Stimulated activated CD8-positive, alpha-beta memory T cell treated with anti-CD3 and anti-CD28 coated beads, Interleukin-4, amount 100 ng/mL, for 48 hours (primary cell): ENCODE results near the gene CNOT4.

Experiments used
- DNase-seq: peaks from one replicate; pipeline ENCODE4 v3.0.0-alpha.2; 2020

CNOT4 gene, protein sequence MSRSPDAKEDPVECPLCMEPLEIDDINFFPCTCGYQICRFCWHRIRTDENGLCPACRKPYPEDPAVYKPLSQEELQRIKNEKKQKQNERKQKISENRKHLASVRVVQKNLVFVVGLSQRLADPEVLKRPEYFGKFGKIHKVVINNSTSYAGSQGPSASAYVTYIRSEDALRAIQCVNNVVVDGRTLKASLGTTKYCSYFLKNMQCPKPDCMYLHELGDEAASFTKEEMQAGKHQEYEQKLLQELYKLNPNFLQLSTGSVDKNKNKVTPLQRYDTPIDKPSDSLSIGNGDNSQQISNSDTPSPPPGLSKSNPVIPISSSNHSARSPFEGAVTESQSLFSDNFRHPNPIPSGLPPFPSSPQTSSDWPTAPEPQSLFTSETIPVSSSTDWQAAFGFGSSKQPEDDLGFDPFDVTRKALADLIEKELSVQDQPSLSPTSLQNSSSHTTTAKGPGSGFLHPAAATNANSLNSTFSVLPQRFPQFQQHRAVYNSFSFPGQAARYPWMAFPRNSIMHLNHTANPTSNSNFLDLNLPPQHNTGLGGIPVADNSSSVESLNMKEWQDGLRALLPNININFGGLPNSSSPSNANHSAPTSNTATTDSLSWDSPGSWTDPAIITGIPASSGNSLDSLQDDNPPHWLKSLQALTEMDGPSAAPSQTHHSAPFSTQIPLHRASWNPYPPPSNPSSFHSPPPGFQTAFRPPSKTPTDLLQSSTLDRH

DNA sequence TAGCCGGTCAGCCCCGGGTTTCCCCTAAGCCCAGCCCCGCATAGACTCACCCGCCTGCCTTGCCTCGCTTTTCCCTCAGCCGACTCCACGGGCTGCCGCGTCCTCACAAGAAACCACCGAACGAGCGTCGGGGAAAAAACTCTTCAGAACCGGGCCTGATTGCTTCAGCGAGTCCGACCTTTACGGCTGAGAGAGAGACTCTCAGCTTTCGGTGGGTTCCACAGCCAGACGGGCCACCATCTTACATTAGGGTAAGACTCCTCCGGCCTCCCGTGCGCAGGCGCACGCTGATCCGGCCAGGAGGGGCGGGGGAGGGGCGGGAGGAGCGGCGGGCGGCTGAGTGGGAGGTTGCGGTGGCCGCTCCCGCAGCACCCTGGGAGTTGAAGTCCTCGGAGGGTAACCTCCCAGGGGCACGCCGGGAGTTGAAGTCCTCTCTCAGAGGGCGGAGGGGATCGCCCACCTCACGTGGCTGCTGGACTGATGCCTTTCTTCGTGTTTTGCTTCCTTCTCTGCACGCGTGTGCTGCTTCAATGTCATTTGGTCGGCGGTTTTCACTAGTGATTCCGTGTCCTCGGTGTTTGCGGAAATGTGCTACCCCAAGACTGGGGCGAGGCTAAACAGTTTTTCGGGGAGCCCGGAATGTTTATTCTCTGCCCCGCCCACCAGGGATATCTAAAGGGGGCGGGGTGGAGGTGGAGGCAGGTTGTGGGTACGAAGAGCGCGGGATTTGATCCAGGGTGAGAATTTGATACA lies at the start of gene CNOT4:
CNOT4 (minus strand) TSS at position 264 of the 753 bp plus-strand sequence. CDS start 71,771 bp downstream, outside the sequence.
- peak; percentile 96 for DNase-seq

DNA sequence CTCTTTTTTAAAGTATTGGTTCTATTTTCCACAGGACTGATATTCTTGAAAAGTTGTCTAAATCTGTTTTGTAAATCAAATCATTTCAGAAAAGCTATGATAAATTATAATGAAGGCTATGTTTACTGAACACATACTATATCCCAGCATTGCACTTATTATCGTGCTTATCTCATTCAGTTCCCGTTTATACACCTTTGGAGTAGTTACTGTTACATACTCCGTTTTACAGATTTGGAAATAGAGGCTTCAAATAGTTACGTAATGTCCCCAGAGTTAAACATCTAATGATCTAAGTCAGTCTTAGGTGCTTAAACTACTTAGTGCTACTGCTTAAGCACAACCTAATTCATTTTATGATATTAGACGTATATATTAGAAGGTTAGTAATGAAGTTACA lies 49.0 kb upstream of the CNOT4 start:
- DNase-seq: no peak

DNA sequence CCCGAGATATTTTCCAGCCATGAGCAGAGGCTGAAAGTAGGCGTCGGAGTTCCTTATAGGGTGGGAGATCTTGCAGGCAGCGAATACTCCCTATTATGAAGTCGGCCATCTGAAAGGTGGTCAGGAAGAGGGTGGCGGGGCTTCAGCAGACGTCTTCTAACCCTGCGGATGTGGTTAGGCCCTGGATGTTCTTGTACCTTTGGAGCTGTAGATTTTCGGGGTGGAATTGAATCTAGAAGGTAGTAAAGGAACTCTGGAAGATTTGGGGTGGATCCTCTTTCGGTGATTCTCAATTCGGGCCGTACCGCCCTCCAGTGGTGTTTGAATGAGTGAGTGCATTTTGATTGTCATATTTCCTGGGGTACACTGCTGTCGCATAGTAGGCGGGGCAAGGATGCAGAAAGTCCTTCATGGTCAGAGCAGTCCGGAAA lies 48.5 kb upstream of the CNOT4 start:
- peak; percentile 72 for DNase-seq

DNA sequence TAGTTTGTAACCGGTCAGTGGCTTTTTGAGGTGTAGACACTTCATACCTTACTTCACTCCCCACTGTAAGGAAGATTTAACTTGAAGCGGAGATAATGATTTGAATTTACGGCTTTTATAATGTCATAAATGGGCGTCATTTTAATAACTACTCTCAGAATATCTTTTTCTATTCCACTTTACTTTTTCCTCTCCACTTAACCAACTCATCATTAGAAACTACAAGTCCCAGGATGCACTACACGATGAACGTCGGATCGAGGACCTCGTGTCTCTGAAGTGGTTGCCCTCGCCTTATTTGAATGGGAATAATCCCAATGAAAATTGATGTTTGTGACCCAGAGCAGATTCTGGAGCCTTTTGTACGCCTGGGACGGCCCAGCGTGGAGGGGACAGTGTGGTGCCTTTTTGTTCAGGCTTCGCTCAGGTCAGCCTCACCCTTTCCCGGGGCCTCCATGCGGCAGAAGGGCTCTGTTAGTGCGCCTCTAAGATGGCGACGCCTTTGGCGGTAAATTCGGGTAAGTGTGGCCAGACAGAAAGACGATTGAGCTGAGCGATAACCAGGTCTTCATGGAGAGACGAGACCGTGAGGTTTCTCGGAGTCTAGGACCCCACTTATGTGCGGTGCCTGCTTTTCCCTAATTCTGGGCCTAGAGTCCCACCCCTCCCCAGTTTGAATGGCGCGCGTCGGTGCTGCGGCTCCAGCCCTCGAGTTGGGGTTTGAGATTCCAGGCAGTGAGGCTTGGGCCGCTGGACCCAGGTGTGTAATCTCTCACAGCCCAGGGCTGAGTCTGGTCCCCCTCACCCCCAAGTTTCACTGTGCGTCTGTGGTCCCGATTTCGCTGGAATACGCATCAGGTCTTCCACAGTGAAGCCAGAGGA lies 47.8 kb upstream of the CNOT4 start, which contains the start of gene NUP205:
NUP205 (plus strand) TSS at position 463 of the 882 bp plus-strand sequence; CDS start at position 491, 28 bp downstream.
- peak; percentile 81 for DNase-seq

DNA sequence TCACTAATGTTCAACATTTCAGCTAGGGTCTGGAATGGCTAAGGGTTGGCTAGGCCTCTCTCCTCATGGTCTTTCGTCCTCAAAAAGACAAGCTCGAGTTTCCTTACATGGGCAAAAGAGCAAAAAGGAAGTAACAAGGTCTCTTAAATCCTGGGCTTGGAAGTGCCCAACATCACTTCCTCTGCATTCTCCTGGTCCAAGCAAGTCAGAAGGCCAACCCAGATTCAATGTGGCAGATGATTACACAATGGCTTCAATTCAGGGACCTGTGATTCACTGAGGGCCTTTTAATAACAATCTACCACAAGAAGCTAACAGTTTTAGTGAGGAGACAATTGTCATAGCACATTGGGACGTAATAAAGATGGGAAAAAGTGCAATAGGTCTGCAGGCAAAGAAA lies 43.4 kb upstream of the CNOT4 start:
- DNase-seq: no peak

DNA sequence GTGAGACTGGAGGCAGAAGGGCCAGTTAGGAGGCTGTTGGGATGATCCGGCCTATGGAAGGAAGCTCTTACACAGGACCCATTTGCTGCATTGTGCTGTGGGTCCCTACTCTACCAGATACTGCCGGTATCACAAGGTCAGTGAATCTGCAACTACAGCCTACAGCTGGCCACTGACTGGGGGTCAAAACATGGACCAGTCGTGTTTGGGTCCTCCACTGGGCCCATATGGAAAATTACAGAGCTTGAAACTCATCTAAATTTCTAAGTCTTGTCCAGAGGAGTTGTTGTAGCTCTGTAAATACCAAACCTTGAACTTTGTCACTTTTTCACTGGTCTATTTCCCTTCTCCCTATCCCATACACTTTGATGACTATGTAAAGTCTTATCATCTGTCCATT lies 42.2 kb upstream of the CNOT4 start:
- no peak for DNase-seq

DNA sequence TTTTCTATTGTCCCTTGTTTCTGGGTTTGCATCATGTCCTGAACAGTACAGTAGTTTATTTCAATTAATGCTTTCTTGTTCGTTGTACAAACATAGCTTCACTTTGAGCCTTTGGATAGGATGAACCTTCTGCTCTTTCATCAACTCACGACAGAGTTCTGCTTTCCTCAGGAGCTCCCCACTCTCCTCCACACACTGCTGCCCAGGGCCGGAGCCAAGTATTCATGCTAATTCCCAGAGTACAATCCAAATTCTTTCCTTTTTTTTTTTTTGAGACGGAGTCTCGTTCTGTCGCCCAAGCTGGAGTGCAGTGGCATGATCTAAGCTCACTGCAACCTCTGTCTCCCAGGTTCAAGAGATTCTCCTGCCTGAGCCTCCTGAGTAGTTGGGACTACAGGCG lies 40.3 kb upstream of the CNOT4 start:
- no peak for DNase-seq

DNA sequence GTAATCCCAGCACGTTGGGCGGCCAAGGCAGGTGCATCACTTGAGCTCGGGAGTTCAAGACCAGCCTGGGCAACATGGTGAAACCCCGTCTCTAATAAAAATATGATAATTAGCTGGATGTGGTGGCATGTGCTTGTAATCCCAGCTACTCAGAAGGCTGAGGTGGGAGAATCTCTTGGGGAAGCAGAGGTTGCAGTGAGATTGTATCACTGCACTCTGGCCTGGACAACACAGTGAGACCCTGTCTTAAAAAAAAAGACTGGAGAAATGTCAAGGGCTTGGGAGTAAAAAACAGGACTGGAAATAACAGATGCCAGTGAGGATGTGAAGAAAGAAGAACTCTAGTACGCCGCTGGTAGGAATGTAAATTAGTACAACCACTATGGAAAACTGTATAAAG lies 31.1 kb upstream of the CNOT4 start:
- DNase-seq: no peak

DNA sequence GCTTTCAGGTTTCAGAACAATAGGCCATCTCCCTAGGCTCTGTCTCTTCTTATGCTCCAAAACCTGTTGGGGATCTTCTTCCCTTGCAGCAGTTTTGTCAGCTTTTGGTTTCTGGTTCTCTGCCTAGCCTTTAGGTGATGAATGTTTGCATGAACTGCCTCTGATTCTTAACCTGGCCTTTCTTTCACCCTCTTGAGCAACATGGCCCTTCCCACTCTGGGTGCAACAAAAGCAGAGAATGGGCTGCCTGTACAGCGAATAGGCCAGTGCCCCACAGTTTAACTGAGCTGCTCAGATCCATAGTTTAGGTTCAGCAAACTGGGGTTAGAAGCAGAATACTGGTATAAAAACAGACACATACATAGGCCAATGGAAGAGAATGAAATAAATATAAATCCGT lies 29.7 kb upstream of the CNOT4 start:
- DNase-seq: no peak

DNA sequence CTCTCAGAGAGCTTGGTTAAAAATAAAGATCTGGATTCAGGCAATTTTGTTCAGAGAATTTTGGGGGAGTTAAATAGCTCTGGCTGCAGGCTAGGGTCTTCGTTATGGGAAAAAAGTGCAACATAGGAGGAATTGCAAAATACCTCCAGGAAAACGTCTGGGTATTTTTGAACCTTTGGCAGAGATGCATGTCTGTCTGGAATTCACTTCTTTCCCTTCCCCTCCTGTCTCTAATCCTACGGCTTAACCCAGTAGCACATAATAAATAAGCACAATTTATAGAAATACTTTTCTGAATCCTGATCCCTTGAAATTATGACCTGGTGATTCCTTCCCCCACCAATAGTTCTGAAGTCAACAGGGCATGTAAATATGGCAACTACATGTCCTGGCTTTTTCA lies 28.5 kb upstream of the CNOT4 start:
- no peak for DNase-seq

DNA sequence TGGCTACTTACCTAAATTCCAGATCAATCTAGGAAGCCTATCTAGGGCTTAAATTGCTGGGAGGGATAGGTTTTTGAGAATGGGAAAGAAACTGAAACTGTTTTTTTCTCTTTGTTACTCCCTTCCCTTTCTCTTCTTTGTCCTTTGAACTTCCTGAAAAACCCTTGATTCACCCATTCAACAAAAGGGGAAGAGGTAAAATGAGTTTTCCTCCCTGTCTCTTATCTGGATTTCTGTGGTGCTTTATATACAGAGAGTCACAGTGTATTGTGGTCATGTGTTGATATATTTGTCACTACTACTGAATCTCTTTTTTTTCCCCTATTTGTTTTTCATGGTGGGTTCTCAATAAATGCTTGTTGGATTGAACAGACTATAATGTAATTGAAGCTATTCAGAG lies 28.0 kb upstream of the CNOT4 start:
- no peak for DNase-seq

DNA sequence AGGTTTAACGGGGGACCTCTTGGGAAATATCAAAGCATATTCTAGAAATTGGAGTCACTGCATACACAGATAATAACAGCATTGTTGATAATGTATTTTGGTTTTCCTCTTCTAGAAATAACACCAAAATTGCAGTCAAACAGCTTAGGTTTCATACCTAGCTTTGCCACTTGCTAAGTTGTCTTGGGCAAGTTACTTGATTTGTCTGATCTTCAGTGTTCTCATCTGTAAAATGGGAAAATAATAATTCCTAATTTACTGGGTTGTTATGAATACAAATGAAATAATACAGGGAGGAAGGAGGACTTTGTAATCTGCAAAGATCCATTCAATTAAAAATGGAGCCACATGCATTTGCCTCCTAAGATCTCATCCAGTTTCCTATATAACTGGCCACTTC lies 27.6 kb upstream of the CNOT4 start:
- DNase-seq: no peak

DNA sequence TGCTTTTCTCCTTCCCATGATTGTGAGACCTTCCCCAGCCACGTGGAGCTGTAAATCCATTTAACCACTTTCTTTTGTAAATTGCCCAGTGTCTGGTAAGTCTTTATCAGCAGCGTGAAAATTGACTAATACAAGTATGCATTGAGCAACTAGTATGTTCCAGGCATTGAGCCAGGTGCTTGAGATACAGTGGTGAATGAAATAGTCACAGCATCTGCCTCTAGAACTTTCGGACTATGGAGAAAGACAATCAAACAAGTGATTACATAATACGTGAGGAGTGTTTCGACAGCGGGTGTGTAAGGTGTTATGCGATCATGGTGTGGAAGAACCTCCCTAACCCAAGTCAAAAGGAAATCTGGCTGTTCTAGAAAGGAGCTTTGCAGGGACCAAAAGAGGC lies 26.2 kb upstream of the CNOT4 start:
- DNase-seq: no peak

DNA sequence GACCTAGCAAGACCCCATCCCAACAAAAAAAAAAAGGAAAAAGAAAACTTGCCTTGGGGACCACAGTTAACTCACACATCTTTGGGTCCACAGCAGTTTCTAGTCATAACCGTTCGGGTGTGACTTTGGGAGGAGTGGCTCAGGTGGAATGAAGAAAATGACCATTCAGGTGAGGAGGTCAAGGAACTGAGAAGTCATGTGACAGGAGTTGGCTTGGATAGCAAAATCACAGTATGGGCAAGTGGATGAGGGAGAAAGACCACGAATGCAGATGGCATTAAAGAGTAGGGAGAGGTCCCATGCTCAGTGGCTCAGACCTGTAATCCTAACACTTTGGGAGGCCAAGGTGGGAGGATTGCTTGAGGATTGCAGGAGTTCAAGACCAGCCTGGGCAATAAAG lies 17.1 kb upstream of the CNOT4 start:
- no peak for DNase-seq

DNA sequence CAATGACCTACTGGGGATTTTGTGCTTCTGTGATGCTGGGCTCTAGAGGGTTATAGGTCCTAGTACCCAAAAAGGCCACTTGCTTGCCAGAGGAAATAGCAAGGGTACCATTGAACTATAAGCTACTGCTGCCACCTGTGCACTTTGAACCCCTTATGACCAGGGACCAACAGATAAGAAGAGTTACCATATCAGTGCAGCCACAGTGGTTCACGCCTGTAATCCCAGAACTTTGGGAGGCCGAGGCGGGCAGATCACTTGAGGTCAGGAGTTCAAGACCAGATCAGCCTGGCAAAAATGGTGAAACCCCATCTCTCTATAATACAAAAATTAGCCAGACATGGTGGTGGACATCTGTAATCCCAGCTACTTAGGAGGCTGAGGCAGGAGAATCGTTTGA lies 15.5 kb upstream of the CNOT4 start:
- DNase-seq: no peak

DNA sequence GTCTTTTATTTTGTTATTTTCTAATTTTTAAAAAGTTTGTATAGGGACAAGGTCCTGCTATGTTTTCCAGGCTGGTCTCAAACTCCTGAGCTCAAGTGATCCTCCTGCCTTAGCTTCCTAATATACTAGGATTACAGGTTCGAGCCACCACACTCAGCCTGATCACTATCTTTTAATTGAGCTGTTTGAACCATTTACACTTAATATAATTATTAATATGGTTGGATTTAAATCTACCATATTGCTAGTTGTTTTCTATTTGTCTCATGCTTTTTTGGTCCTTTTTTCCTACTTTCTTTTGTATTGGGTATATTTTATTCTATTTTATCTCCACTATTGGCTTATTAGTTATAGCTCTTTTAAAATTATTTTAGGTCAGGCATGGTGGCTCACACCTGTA lies 13.2 kb upstream of the CNOT4 start:
- DNase-seq: no peak

DNA sequence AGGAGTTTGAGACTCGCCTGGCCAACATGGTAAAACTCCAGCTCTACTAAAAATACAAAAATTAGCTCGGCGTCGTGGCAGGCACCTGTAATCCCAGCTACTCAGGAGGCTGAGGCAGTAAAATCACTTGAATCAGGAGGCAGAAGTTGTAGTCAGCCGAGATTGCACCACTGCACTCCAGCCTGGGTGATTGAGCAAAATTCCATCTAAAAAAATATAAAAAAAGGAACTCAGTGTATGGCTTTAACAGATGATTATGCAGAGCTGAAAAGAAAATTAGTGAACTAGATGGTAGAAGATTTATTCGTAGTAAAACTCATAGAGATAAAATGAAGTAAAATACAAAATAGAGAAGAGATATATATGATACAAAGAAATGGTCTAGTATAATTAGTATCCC lies 12.6 kb upstream of the CNOT4 start:
- DNase-seq: no peak

DNA sequence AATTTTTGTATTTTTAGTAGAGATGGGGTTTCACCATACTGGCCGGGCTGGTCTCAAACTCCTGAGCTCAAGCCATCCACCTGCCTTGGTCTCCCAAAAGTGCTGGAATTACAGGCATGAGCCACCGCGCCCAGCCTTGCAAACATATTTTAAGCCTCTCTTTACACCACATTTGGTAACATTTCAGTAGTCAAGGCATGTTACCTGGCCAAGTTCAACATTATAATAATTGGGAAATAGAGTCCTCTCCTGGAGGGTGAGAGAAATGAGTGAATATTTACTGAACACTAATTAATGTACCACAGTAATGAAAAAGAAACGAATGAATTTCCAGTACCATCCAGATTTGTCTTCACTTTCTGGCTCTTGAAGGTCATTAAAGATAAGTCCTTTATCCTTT lies 10.0 kb upstream of the CNOT4 start:
- no peak for DNase-seq

DNA sequence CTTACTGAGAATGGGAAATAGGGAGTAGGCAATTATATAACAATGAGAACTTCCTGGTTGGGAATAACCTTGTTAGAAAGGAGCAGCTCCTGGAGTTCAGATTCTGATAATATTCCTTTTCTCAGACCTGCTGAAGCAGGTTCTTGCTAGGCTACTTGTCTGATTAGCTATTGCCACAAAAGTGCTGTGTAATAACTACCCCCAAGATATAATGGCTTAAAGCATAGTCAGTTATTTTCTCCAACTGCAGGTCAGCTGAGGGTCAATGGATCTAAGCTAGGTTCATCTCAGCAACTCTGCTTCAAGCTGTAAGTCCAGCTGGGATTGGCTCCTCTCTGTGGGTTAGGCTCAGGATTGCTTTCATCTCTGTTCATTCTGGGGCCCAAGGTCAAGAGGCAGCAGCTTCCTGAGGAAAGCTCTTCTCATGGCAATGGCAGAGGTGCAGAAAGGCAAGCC lies 9.4 kb upstream of the CNOT4 start:
- no peak for DNase-seq

DNA sequence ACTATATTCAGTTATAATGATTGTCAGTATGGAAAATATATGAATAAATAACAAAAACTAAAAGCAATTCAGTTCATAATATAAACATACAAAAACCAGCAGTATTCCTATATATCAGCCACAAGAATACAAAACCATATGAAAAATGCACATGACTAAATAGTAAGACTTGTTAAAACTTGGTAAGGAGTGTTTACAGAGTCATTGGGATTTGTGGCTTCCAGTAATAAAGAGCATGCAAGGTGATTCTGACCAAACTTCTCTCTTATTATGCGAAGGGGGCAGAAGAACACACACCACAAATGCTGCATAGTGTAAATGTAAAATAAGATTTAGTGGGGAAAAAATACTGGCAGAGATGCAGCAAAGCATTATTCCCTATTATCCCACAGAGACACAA lies 8.8 kb upstream of the CNOT4 start:
- no peak for DNase-seq

DNA sequence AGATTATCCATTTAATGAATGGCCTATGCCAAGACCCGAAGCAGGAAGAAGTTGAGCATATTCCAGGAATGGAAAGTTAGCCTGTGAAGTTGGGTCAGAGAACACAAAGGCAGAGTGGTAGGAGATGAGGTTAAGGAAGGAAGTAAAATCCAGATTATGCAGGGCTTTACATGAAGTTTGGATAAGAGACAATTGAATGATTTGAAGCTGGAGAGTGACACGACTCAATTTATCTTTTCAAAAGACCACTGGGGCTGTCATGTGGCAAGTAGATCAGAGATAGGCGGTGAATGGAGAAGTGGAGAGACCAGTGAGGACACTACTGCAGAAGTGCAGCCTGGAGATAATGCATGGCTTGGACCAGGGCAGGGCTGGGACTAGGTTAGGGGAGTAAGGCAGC lies 7.2 kb upstream of the CNOT4 start:
- DNase-seq: no peak

DNA sequence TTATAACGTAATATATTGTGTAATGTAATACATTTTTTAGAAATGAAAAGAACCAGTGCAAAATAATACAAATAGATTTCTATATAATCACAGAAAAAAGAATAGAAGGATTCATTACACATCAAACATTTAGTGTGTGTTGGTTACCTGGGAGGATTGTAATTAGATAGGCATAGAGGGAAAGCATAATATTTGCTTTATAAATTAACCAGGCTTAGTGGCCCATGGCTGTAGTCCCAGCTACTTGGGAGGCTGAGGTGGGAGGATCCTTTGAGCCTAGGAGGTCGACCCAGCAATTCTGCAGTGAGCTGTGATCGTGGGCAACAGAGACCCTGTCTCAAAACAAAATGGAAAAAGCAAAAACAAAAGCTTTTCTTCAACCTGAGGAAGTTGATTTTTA lies 5.0 kb upstream of the CNOT4 start:
- no peak for DNase-seq
